Right kidney (tissue), 9 donors: ENCODE measurements around the gene IL37.

Experiments
- DNase-seq: peaks from one replicate; pipeline ENCODE4 v3.0.0-alpha.2; 2016
- long read RNA-seq, 8 donors: transcript quantifications; one replicate each; lab custom pipeline, GENCODE V29; 2026

Gene IL37, protein sequence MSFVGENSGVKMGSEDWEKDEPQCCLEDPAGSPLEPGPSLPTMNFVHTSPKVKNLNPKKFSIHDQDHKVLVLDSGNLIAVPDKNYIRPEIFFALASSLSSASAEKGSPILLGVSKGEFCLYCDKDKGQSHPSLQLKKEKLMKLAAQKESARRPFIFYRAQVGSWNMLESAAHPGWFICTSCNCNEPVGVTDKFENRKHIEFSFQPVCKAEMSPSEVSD
- long read RNA-seq, donor 1 = 0 reads
- long read RNA-seq, donor 2 = 0 reads
- long read RNA-seq, donor 3 = 0 reads
- long read RNA-seq, donor 4 = 0 reads
- long read RNA-seq, donor 5 = 0 reads
- long read RNA-seq, donor 6 = 0 reads
- long read RNA-seq, donor 7 = 0 reads
- long read RNA-seq, donor 8 = 0 reads

DNA sequence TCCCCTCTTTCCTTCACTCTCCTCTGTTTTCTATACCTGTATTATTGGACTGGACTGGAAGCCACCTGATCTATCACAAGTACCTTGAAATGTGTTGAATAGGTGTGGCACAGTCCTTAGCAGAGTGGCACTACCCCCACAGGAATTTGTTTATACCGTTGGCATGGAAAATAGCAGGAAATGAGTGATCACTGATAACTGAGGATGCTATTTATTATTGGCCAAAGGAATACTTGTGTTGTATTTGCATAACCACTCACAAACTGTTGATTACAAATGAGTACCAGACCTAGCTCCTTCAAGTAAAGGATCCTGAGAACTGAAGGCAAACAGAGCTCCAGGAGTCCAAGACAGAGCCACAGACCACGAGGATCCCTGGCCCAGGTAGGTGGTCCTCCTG is at the start of gene IL37:
TSS of gene IL37 (plus strand) at position 301 of the 400 bp plus-strand sequence. CDS start 1,848 bp downstream, outside the sequence.
- DNase-seq = no peak

DNA sequence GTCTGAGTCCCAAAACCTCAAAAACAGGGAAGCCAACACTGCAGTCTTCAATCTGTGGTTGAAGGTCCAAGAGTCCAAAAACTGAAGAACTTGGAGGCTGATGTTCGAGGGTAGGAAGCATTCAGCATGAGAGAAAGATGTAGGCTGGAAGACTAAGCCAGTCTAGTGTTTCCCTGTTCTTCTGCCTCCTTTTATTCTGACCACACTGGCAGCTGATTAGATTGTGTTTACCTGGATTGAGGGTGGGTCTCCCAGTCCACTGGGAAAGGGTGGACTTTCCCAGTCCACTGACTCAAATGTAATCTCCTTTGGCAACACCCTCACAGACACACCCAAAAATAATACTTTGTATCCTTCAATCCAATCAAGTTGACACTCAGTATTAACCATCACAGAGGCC is 46.9 kb upstream of the IL37 start:
- no peak for DNase-seq

DNA sequence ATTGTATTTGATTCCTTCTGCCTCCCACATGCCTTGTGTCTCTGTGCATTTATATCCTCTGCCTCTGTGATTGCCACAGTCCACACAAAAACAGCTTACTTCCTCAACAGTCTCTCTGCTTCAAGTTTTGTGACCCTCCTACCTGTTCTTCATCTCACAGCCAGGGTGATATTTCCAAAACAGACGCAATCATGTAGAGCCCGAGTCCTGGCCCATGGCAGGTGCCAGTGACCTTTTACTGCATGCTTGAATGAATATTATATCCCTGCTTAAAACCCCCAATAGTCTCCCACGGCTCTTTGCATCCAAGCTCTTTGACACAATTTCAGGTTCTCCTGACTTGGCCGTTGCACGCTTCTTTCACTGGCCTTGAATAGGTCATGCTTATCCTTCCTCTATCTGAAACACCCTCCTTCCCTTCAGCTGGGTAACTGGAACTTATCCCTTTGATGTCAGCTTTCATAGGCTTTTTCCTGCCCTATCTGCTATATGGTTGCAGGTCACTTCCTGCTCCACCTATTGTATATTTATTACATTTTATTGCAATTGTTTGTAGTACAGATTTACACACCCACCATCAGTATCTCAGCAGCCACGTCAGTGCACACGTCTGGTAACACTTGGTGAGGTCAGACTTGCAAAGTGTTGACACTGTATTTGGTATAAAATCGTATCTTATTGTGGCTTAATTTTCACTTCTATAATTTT is 44.7 kb upstream of the IL37 start:
- DNase-seq = no peak

DNA sequence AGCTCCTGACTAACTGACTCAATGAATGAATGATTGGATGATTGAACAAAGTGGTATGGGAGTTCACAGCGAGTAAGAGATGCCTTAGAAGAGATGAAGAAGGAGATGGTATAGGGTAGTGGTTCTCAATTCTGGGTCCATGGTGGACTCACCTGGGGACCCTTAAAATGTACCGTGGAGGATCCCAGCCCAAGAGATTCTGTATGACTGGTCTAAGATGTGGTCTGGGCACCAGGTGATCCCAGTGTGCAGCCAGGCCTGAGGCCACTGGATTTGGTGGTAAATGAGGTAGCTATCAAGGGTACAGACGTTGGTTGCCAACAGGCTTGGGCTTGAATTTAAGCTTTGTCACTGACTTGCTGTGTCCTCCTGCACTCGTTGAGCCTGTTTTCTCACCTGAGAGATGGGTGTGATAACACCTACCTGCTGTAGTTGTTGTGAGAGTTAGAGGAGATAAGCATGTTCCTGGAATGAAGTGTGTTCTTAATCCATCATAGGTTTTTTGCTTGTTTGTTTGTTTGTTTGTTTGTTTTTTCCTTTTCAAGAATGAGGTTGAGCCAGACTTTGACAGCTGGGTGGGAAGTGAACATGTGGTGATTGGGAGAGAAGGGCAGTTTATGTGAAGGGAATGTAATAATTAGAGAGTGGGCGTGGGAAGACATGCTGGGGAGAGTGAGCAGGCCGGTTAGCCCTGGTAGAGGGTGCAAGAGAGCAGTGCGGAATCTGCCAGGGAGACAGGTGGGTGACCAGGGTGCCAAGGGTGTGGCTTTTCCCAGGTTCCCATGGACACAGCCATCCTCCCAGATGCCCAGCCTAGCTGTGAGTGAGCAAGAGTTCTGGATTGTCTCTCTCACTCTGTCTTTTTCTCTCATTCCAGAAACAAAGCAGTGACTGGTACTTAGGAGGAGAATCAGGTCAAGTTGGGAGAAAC is 43.0 kb upstream of the IL37 start:
- no peak for DNase-seq

DNA sequence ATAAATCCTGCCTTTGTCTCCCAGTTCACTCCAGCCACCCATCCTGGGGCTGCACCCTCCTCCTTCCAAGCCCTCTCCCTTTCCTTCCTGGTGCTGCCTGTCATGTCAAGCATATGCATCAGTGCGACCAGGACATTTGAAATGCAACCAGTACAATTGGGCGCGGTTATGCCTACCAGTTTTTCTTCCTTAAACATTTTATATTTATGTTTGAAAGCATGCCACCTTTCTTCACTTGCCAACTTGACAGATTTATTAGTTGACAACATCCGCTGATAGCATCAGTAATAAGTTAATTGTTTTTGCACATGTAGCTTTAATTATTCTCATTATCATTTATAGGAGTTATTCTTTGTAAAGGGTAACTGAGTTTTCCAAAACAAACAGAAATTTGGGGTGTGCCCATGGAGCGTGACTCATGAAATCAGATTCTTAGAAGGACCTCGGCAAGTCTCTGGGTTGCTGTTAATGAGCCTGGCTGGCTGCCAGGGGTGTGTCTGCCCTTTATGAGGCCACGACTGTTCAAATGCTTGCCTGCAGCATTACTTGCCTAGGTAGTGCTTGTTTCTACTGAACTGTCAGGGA is 41.6 kb upstream of the IL37 start:
- peak; percentile 27 for DNase-seq

DNA sequence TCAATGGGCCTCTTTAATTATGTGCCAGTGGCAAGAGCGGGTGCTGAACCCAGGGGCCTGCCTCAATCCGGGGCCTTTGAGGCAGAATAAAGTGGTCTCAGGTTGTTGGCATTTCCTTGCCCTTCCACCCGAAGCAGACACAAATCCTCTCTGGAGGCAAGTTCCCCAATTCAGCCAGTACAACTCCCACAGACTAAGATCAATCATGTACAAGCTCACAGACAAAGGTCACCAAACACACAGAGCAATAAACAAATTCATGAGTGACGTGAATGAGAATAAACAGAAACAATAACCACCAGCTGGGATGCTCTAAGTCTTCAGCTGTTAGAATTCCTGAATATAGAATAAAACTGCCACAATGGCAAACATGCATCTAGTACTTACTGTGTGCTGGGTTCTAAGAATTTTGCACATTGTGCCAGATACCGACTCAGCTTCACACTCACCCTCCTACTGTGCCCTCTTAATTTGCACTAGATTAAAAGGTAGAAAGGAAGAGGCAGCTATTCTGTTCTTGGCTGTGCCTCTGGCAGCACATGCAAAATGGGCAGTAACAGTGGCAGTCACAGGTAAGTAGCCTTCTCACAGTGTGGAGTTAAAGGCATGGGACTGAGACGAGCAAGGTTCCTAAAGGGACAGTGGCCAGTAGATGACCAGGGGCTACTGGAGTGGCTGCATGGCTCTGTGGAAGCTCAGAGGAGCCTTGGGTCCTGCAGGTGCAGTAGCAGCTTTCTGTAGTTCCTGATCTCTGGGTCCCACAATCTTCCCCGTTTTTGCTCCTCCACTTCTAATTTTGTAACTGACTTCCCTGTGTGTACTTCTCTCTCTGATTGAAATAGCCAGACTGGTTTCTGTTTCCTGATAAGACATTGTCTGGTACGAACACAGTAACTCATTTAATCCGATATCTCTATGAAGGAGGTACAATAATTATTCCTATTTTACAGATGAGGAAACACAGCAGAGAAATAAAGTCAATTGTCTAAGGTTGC is 39.8 kb upstream of the IL37 start:
- DNase-seq = no peak

DNA sequence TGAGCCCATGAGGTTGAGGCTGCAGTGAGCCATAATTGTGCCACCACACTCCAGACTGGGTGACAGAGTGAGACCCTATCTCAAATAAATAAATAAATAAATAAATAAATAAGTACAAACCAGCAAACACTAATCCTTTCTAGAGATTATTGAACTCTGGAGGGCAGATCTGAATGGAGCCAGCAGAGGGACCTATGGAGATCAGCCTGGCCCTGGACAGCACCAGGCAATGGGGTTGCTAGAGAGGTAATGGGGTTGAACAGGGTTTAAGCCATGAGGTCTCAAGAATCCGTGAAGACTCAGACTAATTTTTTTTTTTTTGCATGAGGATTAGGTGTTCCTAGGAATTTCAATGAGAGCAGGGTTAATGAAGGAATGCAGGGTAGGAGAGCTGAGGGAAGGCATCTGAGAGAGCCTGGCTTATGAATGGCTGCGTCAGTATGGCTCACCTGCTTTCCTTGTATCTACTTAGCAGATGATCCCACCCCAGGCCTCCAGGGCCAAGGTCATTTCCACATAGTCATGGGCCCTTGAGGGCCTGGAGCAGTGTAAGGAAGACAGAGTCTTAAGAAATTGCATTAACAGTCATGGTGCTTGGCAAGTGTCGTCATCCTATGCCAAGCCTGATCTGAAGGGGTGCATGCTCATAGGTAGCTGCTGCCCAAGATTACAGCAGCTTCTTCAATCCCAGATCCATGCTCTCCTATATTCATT is 34.6 kb upstream of the IL37 start:
- DNase-seq = no peak

DNA sequence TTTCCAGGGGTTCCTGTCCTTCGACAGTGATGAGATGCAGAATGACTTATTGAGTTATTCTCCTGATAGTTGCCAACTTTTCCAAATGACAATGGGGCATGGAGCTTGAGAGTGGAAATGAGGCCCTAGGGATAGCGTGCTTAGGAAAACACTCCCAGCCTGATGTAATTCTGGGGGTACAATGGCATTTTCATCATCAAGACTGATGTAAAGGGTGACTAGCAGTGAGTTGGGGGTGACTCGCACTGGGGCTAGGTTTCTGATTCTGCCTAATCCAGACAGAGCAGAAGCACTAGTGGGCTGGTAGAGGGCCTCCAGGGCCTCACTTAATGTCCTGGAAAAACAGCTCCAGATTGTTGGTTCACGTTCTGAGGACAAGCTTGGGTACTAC is 34.0 kb upstream of the IL37 start:
- no peak for DNase-seq

DNA sequence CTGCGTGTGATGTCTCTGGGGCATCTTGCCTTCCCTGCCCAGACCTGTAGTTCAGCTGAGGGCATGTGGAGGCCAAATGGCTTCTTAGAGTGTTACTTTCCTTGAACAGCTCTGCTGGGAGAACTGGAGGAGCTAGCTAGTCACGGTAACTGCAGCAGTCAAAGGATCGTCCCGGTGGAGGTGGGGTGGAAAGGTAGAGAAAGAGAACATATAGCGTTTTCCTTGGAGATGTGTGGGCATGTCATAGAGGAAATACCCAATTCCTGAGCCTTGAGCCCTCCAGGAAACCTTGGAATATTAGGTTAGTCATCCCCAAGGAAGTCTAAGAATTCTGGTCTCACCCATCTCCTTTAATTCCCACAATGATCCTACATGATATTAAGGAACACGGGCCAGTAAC is 33.5 kb upstream of the IL37 start:
- DNase-seq = no peak

DNA sequence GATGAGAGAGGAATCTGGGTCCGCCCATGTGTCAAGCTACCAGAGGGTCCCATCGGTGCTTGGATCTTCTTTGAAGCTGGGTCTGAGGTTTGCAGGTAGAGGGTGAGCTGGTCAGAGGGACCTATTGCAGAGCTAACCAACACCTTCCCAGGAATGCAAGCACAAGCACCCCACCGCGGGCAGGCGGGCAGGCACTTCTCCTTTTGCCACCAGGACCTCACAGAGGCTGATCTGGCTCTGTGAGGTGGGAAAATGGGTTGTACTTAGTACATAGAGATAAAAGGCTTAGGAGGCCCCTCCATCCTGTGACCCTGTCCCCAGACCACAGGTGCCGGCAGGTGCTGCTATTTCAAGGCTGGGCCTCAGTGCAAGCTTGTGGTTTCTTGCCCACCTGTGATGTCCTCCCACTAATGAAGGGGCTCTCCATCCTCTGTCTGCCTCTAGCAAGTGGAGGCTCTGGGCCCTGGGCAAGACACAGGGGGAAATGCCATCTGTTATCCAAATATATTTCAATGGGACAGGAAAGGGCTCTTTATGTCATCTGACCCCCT is 31.4 kb upstream of the IL37 start:
- no peak for DNase-seq

DNA sequence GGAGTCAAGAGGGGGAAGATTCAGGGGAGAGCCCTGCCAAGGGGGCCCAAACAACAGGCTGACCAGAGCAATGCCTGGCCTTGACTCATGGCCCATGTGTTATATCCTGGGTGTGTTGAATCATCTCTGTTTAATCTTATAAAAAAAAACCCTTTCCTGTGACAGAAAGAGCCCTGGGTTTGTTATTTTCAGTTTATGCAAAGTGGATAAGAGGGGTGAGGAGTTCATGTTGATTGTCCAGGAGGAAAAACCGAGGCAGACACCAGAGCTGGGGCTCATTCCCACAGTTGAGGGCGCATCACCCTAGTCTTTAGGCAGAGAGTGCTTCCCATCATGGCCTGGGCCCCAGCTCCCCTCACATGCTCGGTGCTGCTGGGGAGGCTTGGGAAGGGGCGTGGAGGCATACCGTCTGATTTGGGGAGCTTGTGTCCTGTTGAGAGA is 30.9 kb upstream of the IL37 start:
- no peak for DNase-seq

DNA sequence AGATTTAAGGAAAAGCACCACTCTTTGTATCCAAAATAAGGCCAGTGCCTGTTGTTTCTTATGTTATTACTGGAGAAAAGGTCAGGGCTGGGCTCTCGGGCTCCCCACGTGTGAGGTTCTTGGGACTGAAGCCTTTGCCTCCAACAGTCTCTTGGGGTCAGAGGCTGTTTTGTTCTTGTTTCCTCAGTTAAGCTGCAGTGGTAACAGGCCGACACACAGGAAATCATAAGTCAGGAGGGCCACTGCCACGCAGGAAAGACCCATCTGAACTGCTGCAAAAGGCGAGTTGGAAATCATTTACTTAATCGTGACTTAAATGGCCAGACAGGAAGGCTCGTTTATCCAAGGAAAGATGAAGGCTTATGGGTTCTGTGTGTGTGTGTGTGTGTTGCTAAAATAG is 30.3 kb upstream of the IL37 start:
- DNase-seq = no peak

DNA sequence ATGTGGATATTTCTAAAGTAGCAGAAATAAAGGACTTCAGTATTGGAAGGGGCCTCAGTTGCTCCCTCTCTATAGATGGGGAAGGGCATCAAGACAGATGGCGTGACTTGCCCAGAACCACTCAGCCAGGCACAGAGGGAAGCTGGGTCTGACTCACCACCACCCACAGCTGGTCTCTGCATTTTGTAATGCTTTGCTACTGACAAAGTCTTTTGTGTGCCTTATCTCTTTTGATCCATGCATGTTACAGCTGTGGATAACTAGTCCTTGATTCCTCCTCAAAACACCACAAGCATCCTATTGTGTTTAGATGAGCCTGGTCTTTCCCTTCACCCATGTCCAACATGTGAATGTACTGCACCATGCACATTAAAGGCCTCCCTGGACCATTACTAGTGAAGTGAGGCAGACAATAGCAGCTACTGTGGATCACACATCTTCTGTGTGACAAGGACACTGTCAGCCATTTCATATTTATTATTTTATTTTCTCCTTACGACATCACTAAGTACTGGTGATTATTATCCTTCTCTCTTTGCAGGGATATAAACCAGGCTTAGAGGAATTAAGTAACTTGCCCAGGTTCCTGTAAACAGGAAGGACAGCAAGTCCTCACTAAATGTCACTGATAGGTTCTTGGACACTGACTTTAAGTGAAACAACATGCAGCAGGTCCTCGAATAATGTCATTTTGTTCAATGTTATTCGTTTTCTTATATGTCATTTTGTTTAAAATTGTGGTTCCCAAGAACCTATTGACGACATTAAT is 29.6 kb upstream of the IL37 start:
- DNase-seq = no peak

DNA sequence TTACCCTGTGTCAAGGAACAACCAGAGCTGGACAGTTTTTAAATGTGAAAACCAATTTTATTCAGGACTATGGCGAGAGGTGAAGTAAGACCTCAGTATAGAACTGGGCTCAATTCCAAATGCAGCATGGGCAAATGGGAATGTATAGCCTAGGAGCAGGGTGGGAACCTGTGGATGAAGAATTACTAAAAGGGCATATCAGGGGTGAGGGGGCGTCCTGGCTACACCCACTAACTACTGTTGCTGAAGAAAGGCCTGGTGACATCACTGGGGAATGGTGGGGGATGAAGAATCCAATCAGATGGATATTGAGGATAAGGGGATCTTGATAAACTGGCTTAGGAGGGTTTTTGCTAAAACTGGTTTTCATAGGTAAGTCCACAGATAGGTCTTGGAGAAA is 27.3 kb upstream of the IL37 start:
- no peak for DNase-seq

DNA sequence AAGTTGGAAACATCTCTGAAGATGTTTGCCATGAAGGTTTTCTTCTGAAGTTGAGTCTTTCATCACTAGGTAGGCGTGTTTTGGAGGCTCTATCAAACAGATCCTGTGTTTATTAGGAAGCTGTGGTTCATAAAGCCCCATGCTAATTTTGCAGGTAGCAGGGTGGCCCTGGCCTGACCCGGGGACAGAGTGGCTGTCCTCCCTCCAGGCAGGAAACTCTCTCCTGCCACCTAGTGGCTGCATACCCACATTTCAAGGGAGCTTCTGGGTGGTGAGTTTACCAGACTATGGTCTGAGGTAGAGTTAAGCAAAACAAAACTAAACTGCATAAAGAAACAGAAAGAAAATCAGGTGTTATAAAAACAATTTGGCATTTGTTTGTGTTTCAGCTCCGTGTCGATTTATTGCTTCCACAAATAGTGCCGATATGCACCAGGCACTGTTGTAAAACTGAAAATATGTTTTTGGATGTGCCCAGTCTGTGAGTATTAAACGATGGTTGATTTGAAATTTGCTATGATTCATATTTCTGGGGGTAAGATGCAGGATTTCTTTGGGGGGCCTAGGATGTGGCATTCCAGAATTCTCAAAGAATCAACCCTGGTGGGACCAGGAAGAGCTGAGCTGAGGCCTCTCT is 26.0 kb upstream of the IL37 start:
- DNase-seq = no peak

DNA sequence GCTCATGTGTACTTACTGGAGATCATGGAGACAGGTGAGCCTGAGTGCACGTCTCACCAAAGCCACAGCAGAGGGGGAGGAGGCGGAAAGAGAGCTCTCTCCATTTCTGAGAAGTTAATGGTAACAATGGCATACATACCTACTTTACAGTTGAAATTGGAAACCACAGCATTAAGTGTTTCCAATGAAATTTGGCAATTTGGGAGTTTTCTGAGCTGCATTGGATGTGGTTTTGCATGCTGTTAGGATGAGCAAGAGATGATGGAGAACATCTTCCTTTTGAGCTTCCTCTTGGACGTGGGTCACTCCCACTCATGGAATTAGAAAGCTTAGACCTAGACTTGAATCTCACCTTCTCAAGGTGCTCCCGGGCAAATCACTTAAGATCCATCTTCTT is 25.5 kb upstream of the IL37 start:
- no peak for DNase-seq

DNA sequence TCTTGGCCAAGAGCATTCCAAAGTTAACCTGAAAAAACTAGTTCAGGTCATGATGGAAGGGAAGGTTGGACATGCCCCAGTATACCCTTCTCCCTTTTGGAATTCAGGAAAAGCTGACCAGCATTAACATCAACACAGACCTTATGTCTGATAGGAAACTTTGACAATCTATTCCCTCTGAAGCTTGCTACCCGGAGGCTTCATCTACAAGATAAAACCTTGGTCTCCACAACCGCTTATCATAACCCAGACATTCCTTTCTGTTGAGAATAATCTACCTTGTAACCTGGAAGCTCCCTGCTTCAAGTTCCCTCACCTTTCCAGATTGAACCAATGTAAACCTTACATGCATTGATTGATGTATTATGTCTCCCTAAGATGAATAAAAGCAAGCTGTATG is 24.7 kb upstream of the IL37 start:
- no peak for DNase-seq

DNA sequence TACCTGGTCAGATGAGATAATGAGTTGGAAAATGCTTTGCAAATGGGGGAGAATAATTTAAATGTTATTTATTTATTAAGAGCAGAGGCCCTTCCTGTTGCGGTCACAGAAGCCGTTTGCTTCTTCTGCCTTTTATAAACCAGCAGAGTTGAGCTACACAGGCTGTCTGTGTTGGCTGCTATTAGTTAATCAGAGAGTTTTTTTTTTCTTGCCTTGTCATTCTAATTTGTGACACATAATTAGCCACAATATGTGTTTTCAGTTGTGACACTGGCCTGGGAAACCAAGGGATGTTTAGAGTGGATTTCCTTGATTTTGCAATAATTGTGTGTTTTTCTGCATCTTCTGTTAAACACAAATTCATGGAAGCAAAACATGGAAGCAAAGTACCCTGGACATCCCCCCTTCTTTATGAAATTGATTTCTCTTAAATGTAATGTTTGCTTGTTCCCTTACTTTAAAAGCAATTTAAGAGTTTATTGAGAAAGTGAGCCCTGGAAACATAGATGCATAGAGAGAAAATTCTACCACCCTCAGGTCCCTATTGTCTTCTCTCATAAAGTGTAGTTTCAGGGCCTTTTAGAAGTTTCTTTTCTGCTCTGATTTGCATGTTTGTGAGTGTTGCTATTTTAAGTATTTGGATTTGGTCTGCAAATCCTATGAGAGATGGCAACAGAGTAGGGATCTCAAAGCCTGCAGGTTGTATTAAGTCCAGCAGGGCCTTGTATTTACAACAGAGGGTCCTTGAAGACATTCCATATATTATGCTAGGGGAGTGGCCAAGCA is 22.8 kb upstream of the IL37 start:
- no peak for DNase-seq
